Ovary (tissue), 9 donors: ENCODE measurements around the gene MYO1B. TPM values are rescaled to one million over a fixed set of nuclear protein-coding genes. Genes with fewer than 3 reads are reported as not detected.

Experiments used
- DNase-seq, 5 donors: peaks; one replicate each; pipeline ENCODE4 v3.0.0-alpha.2; 2019 to 2020
- H3K27ac ChIP-seq, 2 donors: fragments of 200-600 bp; one replicate each; pipeline versions ENCODE4 v1.5.1 to v1.8.0; 2019 to 2022
- H3K27me3 ChIP-seq: fragments of 200-600 bp; one replicate; pipeline ENCODE4 v1.8.0; 2022
- H3K36me3 ChIP-seq: fragments of 200-600 bp; sonication (generic); one replicate; pipeline ENCODE4 v1.5.1; 2019
- H3K4me1 ChIP-seq: one replicate; pipeline ENCODE4 v1.8.1; 2013; ENCODE audit warnings: mild to moderate bottlenecking, moderate library complexity; ENCODE audit not compliant: insufficient read depth
- H3K4me3 ChIP-seq: fragments of 200-600 bp; sonication (generic); one replicate; pipeline ENCODE4 v1.5.1; 2017
- H3K9me3 ChIP-seq, 2 donors: fragments of 200-600 bp in 1 of 2; sonication (generic) in 1 of 2; one replicate each; pipeline versions ENCODE4 v1.5.1 to v1.8.1; 2013 to 2019; ENCODE audit warnings: mild to moderate bottlenecking in 1 of 2, moderate library complexity in 1 of 2
- CTCF ChIP-seq, 3 donors: fragments of 450-650 bp in 2 of 3; fragments of 200-600 bp in 1 of 3; IDR thresholded peaks; one replicate each; pipeline versions ENCODE4 v1.5.1 to v1.8.0; 2016 to 2022; ENCODE audit warnings: antibody characterized with exemption in 3 of 3, mild to moderate bottlenecking in 1 of 3
- EP300 ChIP-seq: sonication (generic); formaldehyde crosslinking; IDR thresholded peaks from one replicate; pipeline ENCODE4 v1.6.1; 2017; ENCODE audit warnings: antibody characterized with exemption
- POLR2A ChIP-seq: fragments of 450-650 bp; IDR thresholded peaks from one replicate; pipeline ENCODE4 v1.6.1; 2017; ENCODE audit warnings: antibody characterized with exemption, mild to moderate bottlenecking, moderate library complexity
- whole genome bisulfite sequencing, 3 donors: extraction: QIAGEN DNeasy Blood & Tissue Kit in 1 of 3; methylation state at CpG; one replicate each; pipeline versions ENCODE4 v1.1.5 to v1.1.7; 2013 to 2017; 5-methylcytosine and 5-hydroxymethylcytosine counted together
- intact Hi-C, 4 donors: fragments of 100-400 bp; cut with DNase I; formaldehyde crosslinking; loops; one replicate each; pipeline versions ENCODE4 v1.11.0 to v1.15.1; 2022 to 2023
- polyA plus RNA-seq, 2 donors: library from polyadenylated mRNA; stranded (reverse); fragments of 200-250 nt in 1 of 2; fragments of 350-450 nt in 1 of 2; fragmentation: Illumina TruSeq in 1 of 2; extraction: RNeasy Lipid Tissue Mini Kit (QIAGEN cat#74804) in 1 of 2; gene quantifications; one replicate each; pipeline ENCODE4 v1.2.3, GENCODE V29; 2013 to 2014
- total RNA-seq, 7 donors: library from RNA; depleted of rRNA in 2 of 7; stranded (reverse); fragments of >200 nt in 2 of 7; fragmentation: NEBNext Ultra II Directional in 3 of 7; extraction: Animal tissue kit (Norgen Biotek cat#: 25700) in 3 of 7; gene quantifications; one replicate each; pipeline versions ENCODE4 v1.1.0 to v1.2.4, GENCODE V29; 2016 to 2023
- donor health status: DM: no; HTN: no; CAD: no; lungs with moderate emphysema.
- donor health status: DM: no; HTN: no; CAD: no.
- donor health status: Bipolar disorder and iron deficiency.
- donor health status: DM: yes; HTN: yes; CAD: no.
- donor health status: DM: no; HTN: no; CAD: no.
- donor health status: DM: yes; HTN: yes; CAD: no.

The MYO1B gene
- total and polyA plus RNA-seq, 9 donors: 15.8 to 34.7 (median 27.3) TPM

GRCh38 chr2:191314697-191315364 lies 69.6 kb downstream of the MYO1B start:
- intact Hi-C loops: no loop called here
- no peaks in the 10 kb centered on the region for H3K36me3 ChIP-seq
- H3K4me1 ChIP-seq: peaks cover 2% of the 10 kb centered on the region
- H3K27ac ChIP-seq: no peak overlapping the region
- H3K4me3 ChIP-seq: no peak overlapping the region
- TF ChIP-seq POLR2A (no peak), EP300 (no peak), CTCF (IDR thresholded peaks at IDR 0.05) (no peak)
- H3K9me3 ChIP-seq: no peaks in the 10 kb centered on the region
- no peak for DNase-seq
- H3K27me3 ChIP-seq: no peaks in the 10 kb centered on the region
- 96 to 97% (median 96%) methylated on average over 6 of the region's 6 CpGs for WGBS, 3 donors

- no peaks in the 10 kb centered on the region for H3K27me3 ChIP-seq
- TF ChIP-seq EP300 (no peak), POLR2A (no peak), CTCF (IDR thresholded peaks at IDR 0.05) (no peak)
- H3K36me3 ChIP-seq: no peaks in the 10 kb centered on the region
- H3K4me1 ChIP-seq: peaks cover 2% of the 10 kb centered on the region
- no peak overlapping the region for H3K27ac ChIP-seq
- intact Hi-C loops: no loop called here
- no peak for DNase-seq
- H3K9me3 ChIP-seq: no peaks in the 10 kb centered on the region
- no peak overlapping the region for H3K4me3 ChIP-seq
Observed at GRCh38 chr2:191315365-191315752, 70.2 kb downstream of the MYO1B start.

DNA sequence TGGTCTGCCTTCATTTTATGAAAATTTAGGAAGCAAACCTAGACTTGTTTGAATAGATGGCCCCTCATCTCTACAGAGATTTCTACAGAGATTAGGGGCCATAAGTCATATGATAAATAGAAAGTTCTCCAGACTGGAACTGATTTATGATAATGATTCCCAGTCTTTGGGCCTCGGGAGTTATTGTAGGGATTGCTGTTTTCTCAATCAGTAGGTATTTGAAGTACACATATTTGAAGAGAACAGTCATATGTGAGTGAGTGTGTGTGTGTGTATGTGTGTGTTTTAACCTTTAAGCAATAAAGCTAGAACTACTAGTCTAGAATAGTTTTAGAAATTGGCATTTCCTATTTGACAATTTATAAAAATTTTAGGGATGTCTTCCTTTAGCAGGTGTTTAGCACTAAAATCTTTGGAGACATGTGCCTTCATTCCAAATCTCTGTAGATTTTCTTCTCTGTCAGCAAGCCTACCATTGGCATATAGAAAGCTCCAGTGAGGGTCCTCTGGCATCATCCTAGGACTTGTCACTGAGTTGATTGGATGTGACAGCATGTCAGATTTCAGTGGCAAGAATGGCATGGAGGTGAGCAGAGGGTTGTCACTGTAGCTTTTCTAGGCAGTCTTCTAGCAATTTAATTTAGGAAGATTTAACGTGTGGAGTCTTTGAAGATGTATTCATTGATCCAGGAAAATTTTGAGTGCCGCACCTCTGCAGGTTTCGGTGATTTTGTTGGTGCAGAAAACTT lies 71.2 kb downstream of the MYO1B start:
- Histone ChIP-seq H3K27ac (no peak overlapping the region), H3K9me3 (no peaks in the 10 kb centered on the region), H3K27me3 (no peaks in the 10 kb centered on the region), H3K4me3 (no peak overlapping the region), H3K4me1 (peaks cover 2% of the 10 kb centered on the region), H3K36me3 (no peaks in the 10 kb centered on the region)
- intact Hi-C loops: no loop called here
- no peak for TF ChIP-seq CTCF (IDR thresholded peaks at IDR 0.05)
- TF ChIP-seq POLR2A: no peak
- TF ChIP-seq EP300: no peak
- DNase-seq: no peak
- 72 to 98% (median 85%) methylated on average over 4 of the region's 4 CpGs for WGBS, 3 donors

DNA sequence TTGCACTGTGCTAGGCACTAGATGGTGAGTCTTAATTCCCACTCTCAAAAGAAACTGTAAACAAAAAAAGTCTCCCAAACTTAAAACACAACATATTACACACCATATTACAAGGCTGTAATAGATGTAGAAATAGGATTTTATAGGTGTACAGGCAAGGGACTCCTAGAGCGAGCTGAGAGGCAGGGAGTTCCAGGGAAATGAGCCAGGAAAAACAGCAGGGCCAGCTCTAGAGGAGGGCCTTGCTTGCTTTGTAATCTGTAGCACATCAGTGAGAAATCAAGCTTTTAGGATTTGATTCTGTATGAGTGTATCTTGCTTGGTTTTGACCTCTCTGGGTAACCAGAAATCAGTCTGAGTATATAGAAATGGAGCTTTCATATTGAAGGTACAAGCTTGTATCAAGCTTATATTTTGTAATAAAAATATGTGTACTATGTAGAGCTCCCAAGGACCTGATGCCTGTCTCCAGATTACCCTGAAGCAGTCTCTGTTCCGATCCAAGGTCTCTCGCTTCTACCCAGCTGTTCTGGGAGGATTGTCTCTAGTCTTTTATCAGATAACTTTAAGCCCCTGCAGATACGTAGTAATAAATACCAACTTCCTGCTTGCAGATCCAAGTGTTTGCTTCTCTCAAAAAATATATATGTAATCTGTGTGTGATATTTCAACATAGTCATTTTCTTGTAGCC lies 73.0 kb downstream of the MYO1B start:
- no peak overlapping the region for H3K27ac ChIP-seq
- no peaks in the 10 kb centered on the region for H3K36me3 ChIP-seq
- H3K4me1 ChIP-seq: peaks cover 2% of the 10 kb centered on the region
- H3K4me3 ChIP-seq: no peak overlapping the region
- intact Hi-C loops: no loop called here
- no peaks in the 10 kb centered on the region for H3K9me3 ChIP-seq
- 20 to 35% (median 24%) methylated on average over 4 of the region's 4 CpGs for WGBS, 3 donors
- TF ChIP-seq POLR2A: no peak
- no peak for TF ChIP-seq EP300
- TF ChIP-seq CTCF (IDR thresholded peaks at IDR 0.05): no peak
- no peaks in the 10 kb centered on the region for H3K27me3 ChIP-seq
- DNase-seq: no peak
